Astrocyte of the cerebellum (primary cell): ENCODE measurements around the gene UBE2L3.

Experiments
- DNase-seq: peaks from one replicate; pipeline ENCODE4 v3.0.0-alpha.2; 2011; ENCODE audit warnings: low read depth
- H3K4me3 ChIP-seq: 2 replicates; pipeline ENCODE4 v1.5.1; 2011; ENCODE audit warnings: mild to moderate bottlenecking, low read depth, low read length, moderate library complexity
- CTCF ChIP-seq: IDR thresholded peaks from 2 replicates; pipeline ENCODE4 v1.5.1; 2012; ENCODE audit warnings: low read length, low read depth, moderate library complexity, mild to moderate bottlenecking; ENCODE audit errors: missing control alignments
- in situ Hi-C: cut with HindIII; loops from 2 replicates; pipeline ENCODE4 v1.10.0; 2017; ENCODE audit warnings: low sequenced_read_pairs

Gene UBE2L3

GRCh38 chr22:21629255-21630149 lies 62.0 kb downstream of the UBE2L3 start, which contains the start of gene YDJC:
Gene YDJC, minus strand, starts transcription at chr22:21630022. Its CDS starts 8 bp downstream, at chr22:21630014.
- in situ Hi-C loops, result no loop called here
- TF ChIP-seq CTCF, result peak; percentile 64
- H3K4me3 ChIP-seq, result peak within 1 kb of the TSS; percentile 73
- peak; percentile 76 for DNase-seq

DNA sequence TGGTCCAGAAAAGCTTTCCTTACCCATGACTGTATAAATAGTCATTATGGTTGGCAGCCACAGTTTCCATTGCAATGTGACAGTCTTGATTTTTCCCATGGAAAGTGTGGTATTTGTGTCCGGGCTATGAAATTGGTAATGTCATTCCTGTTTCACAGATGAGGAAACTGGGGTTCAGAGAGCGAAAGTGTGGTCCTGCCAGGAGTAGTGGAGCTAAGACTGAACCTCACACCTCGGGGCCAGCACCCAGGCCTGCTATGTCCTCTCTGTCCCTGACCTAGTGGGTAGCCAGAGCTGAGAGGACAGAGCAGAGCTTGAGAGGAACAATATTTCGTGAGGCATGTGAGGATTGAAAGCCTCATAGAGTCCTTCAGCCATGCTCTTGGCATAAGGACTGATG lies 63.5 kb downstream of the UBE2L3 start:
- no peak for DNase-seq
- H3K4me3 ChIP-seq, result no peak overlapping the region
- in situ Hi-C loops, result no loop called here
- TF ChIP-seq CTCF, result no peak

- TF ChIP-seq CTCF, result no peak
- in situ Hi-C loops, result no loop called here
- no peak for DNase-seq
- no peak within 1 kb of the TSS for H3K4me3 ChIP-seq
Observed at GRCh38 chr22:21632237-21632895, 64.9 kb downstream of the UBE2L3 start, which contains the start of gene CCDC116. Gene CCDC116, plus strand, starts transcription at chr22:21632760. Its CDS starts 422 bp downstream, at chr22:21633182.

DNA sequence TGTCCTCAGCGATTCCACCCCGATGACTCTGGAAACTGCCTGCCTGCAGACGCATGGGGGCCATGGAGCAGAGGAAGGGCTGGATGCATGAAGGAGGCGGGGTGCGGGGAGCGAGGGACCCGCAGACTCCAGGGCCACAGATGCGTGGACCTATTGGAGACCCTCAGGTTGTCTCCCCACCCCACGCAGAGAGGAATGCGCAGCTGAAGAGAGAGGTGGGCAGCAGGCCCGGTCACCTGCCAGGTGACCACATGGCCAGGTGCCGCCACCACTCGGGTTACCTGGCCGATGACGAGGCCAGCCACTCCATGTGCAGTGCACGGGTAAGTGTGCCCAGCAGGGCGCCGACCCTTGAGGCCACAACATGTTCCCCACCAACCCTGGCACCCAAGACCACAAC lies 65.4 kb downstream of the UBE2L3 start:
- in situ Hi-C loops, result no loop called here
- H3K4me3 ChIP-seq, result no peak overlapping the region
- TF ChIP-seq CTCF, result no peak
- DNase-seq, result no peak

GRCh38 chr22:21633481-21633880 lies 66.0 kb downstream of the UBE2L3 start:
- in situ Hi-C loops, result no loop called here
- no peak for DNase-seq
- H3K4me3 ChIP-seq, result no peak overlapping the region
- TF ChIP-seq CTCF, result no peak

DNA sequence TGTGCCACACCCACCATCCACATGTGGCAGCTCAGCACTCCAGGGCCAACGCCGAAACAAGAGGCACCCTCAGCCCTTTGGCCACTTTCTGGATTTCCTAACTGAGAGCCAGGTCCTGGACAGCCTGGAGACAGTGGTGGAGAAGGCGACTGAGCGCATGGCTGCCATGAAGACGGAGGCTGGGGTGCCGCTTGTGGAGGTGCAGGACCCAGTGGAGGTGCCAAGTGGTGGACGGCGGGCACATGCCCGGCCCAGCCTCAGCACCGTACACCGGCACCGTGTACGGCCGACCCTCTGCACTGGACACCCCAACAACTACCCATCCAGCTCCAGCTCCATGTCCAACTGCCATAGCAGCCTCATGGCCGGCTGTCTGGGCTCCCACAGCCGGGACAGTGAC lies 66.6 kb downstream of the UBE2L3 start:
- in situ Hi-C loops, result no loop called here

More for the DNA sequence above, 66.6 kb downstream of the UBE2L3 start:
- no peak overlapping the region for H3K4me3 ChIP-seq
- TF ChIP-seq CTCF, result no peak
- no peak for DNase-seq
